GM21447 (cell line): ENCODE results near the gene WDFY4.

Source experiments
- ATAC-seq: cut with Tn5 transposase; IDR thresholded peaks from one replicate; pipeline ENCODE4 v1.9.1; 2021; ENCODE audit not compliant: unreplicated experiment

The WDFY4 gene

GRCh38 chr10:48856855-48857254 lies 172.2 kb downstream of the WDFY4 start:
- no peak for ATAC-seq

- ATAC-seq, result no peak
Measured at GRCh38 chr10:48872234-48872633, 187.6 kb downstream of the WDFY4 start.

DNA sequence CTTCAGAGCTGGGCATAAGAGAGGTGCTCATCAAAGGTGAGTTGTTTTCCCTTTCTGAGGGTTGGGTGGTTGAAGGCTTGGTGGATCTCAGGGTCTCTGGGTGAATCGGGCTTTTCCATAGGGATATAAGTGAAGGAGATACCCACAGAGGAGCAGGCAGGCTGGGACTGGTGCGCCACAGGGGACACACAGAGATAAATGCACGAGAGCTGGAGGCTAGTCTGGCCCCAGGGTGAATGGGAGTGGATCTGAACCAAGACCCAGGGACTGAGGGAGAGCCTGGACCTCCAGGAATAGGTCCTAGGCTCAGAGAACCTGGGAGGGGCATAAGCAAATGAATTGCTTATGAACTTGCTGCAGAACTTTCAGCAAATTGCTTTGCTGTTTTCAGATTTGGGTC lies 193.4 kb downstream of the WDFY4 start:
- no peak for ATAC-seq

- ATAC-seq, result no peak
Measured at GRCh38 chr10:48879451-48879850, 194.8 kb downstream of the WDFY4 start.

- ATAC-seq, result no peak
Measured at GRCh38 chr10:48880016-48880705, 195.5 kb downstream of the WDFY4 start.

DNA sequence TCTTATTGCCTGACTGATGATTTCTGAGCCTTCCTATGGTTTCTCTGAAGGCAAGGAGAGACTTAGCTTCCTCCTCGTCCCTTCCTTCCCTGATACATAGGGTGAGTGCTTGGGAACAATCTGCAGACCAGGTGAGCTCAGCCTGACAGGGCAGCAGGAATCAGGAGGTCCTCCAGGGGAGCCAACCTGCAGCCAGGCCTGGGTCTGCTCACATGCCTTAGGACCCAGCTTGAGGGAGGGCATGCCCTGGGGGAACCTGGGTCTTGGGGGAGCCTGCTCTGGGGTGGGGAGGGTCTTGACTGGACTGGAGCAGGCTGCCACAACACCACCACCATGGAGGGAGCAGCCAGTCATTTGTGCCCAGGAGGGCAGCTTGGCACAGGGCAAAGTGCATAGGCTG lies 197.3 kb downstream of the WDFY4 start:
- no peak for ATAC-seq

DNA sequence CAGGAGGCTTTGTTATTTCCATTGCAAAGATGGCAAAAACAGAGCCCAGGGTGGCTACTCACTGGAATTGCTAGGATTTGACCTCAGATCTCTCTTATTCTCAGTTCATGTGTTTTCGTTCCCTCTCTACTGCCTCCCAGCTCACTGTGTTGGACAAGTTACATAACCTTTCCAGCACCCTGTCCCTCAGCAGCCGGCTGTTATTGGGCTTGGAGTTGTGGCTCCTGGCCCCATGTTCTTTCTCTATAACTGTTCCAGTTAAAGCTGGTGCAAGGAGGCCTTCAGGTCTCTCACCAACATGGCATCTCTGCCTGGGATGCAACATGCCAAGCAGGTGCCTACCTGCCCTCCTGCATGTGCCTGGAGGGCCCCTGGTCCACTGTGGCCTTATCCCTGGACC lies 198.2 kb downstream of the WDFY4 start:
- no peak for ATAC-seq

GRCh38 chr10:48883701-48884100 lies 199.0 kb downstream of the WDFY4 start:
- ATAC-seq, result no peak

GRCh38 chr10:48884179-48885045 lies 199.7 kb downstream of the WDFY4 start:
- ATAC-seq, result no peak

GRCh38 chr10:48885376-48885775 lies 200.7 kb downstream of the WDFY4 start:
- ATAC-seq, result no peak

GRCh38 chr10:48887982-48888381 lies 203.3 kb downstream of the WDFY4 start:
- no peak for ATAC-seq

GRCh38 chr10:48890888-48891850 lies 206.5 kb downstream of the WDFY4 start:
- ATAC-seq, result no peak

GRCh38 chr10:48894911-48895802 lies 210.5 kb downstream of the WDFY4 start:
- no peak for ATAC-seq

GRCh38 chr10:48895803-48896195 lies 211.1 kb downstream of the WDFY4 start:
- no peak for ATAC-seq

DNA sequence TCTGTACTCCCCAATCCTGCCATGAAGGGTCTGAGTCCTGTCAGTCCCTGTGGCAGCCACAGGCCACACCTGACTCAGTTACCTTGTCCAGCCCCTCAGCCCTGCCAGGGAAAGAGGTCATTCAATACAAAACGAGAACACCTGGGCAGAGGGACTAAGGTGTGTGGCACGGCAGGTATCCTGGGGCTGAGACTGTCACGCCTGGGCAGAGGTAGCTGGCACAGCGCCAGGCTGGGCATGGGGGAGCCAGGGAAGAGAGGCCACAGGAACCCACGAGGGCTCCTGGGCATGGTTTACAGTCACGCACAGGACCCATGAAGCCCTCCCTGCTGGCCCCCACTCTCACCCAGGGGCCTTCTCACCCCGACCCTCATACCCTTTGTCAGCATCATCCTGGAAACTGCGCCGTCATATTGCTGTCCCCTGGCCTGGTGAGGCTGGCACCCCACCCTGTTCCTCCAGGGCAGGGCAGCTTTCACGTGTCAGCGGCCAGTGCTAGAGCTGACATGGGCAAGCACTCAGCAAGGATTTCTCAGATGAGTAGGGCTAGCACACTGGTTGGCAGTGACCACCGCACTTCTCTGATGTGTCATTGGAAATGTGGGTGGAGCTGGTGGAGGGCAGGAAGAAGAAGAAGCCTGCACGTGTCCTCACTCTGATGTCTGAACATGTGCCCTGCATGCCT lies 212.2 kb downstream of the WDFY4 start:
- no peak for ATAC-seq

GRCh38 chr10:48897441-48897790 lies 212.7 kb downstream of the WDFY4 start:
- no peak for ATAC-seq

DNA sequence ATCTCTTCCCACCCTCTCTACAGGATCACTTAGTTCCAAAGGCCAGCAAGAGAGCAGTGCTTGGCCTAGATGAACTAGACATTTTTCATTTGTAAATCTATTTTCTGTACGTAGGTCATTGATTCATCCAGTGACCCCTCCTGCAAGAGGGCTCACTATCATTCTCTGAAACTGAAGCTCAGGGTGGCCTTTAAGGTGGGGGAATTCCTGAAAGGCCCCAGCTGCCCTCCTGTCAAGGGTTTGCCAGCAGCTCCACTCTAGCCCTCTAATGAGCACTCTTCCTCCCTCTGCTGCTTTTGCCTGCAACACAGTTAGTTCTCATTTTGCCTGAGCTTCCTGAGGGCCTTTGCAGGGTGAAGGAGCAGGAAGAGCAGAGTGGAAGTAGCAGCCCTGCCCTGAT lies 213.8 kb downstream of the WDFY4 start:
- ATAC-seq, result no peak

DNA sequence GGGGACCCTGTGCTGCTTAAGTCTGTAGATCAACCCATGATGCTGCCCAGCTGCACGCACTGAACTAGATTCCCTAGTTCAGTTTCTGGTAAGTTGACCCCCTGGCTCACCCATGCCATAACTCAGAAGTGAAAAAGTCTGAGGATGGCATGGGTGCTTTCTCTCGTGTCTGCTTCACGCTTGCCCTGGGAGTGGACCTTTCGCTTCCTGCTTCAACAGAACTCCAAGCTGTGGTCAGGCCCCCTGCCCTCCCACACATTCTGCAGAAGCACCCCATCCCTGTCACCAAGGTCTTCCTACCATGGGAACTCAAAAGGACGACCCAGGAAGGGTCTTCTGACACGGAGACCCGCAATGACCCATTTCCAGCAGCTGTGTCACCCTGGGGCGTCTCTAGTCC lies 215.1 kb downstream of the WDFY4 start:
- no peak for ATAC-seq

- ATAC-seq, result no peak
Measured at GRCh38 chr10:48900371-48900801, 215.7 kb downstream of the WDFY4 start.

DNA sequence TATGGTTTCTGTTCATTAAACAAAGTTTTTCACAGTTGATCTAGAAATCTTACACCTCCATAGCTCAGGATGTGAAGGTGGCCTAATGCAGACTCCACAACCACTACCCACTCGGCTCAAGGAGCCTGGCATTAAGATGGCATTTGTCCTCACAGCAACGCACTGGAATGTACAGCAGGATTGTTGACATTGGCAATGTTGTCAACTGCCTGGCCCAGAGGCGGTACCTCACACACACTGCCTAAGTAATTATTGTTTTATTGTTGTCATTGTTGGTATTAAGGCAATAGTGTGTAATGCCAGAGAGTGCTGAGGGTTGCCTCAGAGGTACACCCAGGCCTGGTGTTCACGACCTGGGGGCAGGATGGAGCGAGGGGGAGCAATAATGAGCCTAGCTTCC lies 216.6 kb downstream of the WDFY4 start:
- ATAC-seq, result no peak
